Breast epithelium (tissue), 3 donors: ENCODE results near the gene MACC1.

Source experiments
- POLR2A ChIP-seq: fragments of 450-650 bp; IDR thresholded peaks from one replicate; pipeline ENCODE4 v1.6.1; 2016; ENCODE audit warnings: antibody characterized with exemption, mild to moderate bottlenecking, moderate library complexity
- POLR2AphosphoS5 ChIP-seq, 3 donors: sonication (generic); formaldehyde crosslinking; IDR thresholded peaks; one replicate each; pipeline ENCODE4 v1.6.1; 2017; ENCODE audit warnings: antibody characterized with exemption in 3 of 3
- TF ChIP-seq, protein P1 (sequence below), 3 donors: fragments of 450-650 bp; IDR thresholded peaks; one replicate each; pipeline ENCODE4 v1.5.1; 2016 to 2017; ENCODE audit warnings: antibody characterized with exemption in 3 of 3, mild to moderate bottlenecking in 3 of 3, moderate library complexity in 3 of 3

DNA sequence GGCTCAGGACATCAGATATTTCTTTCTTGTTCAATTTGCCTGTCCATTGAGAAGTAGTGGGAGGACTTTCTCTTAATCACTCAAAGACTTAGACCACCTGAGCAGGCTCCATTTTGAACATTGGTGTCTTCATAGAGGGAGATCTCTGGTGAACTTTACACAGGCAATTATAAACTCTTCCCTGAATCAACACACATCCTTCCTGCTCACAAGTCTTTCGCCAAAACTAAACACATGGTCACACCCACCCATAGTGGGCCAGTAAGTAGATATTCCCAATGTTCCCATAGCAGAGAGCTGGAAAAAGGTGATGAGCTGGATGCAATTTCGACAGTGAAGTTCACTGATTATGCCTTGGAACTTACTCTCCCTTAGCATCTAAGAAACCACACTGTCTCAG is 8.2 kb upstream of the MACC1 start:
- TF ChIP-seq, protein P1, sequence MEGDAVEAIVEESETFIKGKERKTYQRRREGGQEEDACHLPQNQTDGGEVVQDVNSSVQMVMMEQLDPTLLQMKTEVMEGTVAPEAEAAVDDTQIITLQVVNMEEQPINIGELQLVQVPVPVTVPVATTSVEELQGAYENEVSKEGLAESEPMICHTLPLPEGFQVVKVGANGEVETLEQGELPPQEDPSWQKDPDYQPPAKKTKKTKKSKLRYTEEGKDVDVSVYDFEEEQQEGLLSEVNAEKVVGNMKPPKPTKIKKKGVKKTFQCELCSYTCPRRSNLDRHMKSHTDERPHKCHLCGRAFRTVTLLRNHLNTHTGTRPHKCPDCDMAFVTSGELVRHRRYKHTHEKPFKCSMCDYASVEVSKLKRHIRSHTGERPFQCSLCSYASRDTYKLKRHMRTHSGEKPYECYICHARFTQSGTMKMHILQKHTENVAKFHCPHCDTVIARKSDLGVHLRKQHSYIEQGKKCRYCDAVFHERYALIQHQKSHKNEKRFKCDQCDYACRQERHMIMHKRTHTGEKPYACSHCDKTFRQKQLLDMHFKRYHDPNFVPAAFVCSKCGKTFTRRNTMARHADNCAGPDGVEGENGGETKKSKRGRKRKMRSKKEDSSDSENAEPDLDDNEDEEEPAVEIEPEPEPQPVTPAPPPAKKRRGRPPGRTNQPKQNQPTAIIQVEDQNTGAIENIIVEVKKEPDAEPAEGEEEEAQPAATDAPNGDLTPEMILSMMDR (IDR thresholded peaks at IDR 0.05), result no peak
- no peak for TF ChIP-seq POLR2AphosphoS5 (IDR thresholded peaks at IDR 0.05)
- no peak for TF ChIP-seq POLR2A
